Hematopoietic multipotent progenitor cell (in vitro differentiated cells): ENCODE data around the gene CLDN14. TPM values are rescaled to one million over a fixed set of nuclear protein-coding genes. Genes with fewer than 3 reads are reported as not detected.

Experiments
- total RNA-seq: library from RNA; depleted of rRNA; stranded (reverse); fragments of >200 nt; gene quantifications from one replicate; pipeline ENCODE4 v1.2.3, GENCODE V29; 2012

CLDN14 gene
- total RNA-seq, 1 donor: not detected

Other genes with a start within 250 kb of the CLDN14 start
- gene MORC3, start 159.9 kb downstream of the CLDN14 start, total RNA-seq: 16.2 TPM
- gene CHAF1B, start 94.7 kb downstream of the CLDN14 start, total RNA-seq: 2.4 TPM
- not detected for gene SIM2, start 219.0 kb upstream of the CLDN14 start, total RNA-seq